HCT116 (cell line): Measurements from ENCODE around the gene DNHD1.

Source experiments
- CBX3 ChIP-seq: IDR thresholded peaks from 2 replicates; pipeline ENCODE4 v1.6.1; 2012; ENCODE audit warnings: low read depth
- CEBPB ChIP-seq: IDR thresholded peaks from 2 replicates; pipeline ENCODE4 v1.6.1; 2012; ENCODE audit warnings: low read depth
- EZH2phosphoT487 ChIP-seq: fragments of 200-600 bp; IDR thresholded peaks from 2 replicates; pipeline ENCODE4 v1.6.1; 2018; ENCODE audit warnings: antibody characterized with exemption, borderline replicate concordance
- SP1 ChIP-seq: IDR thresholded peaks from 2 replicates; pipeline ENCODE4 v1.6.1; 2012; ENCODE audit warnings: low read depth
- SRF ChIP-seq: IDR thresholded peaks from 2 replicates; pipeline ENCODE4 v1.6.1; 2012; ENCODE audit warnings: low read depth
- TCF7L2 ChIP-seq: IDR thresholded peaks from 2 replicates; pipeline ENCODE4 v1.7.0; 2011; ENCODE audit warnings: borderline replicate concordance, inconsistent platforms; ENCODE audit not compliant: insufficient read depth, insufficient read length; ENCODE audit errors: extremely low read depth
- YY1 ChIP-seq: IDR thresholded peaks from 2 replicates; pipeline ENCODE4 v1.6.1; 2011; ENCODE audit warnings: low read length, low read depth, moderate library complexity, mild to moderate bottlenecking; ENCODE audit not compliant: insufficient replicate concordance; ENCODE audit errors: extremely low read depth
- ZNF274 ChIP-seq: fragments of 200-500 bp; sonication (Bioruptor generic); IDR thresholded peaks from 2 replicates; pipeline ENCODE4 v1.6.1; 2014; ENCODE audit warnings: mild to moderate bottlenecking, low read depth, low read length, inconsistent platforms
- TF ChIP-seq, protein P1 (sequence below), 3 experiments: fragments of 200-600 bp in 1 of 3; sonication (generic) in 1 of 3; IDR thresholded peaks in 2 of 3; conservative IDR thresholded peaks in 1 of 3; 2 replicates each; pipeline ENCODE4 v1.5.1; 2012 to 2017; ENCODE audit warnings: low read depth in 2 of 3, low read length in 2 of 3, antibody characterized with exemption in 1 of 3, borderline replicate concordance in 1 of 3, control low read depth in 1 of 3, mild to moderate bottlenecking in 1 of 3, mixed read lengths in 1 of 3, mixed run types in 1 of 3, moderate library complexity in 1 of 3; ENCODE audit not compliant: insufficient read depth in 1 of 3
- TF ChIP-seq, protein P2 (sequence below): IDR thresholded peaks from 2 replicates; pipeline ENCODE4 v1.6.1; 2012; ENCODE audit warnings: low read depth
- TF ChIP-seq, protein P3 (sequence below): IDR thresholded peaks from 2 replicates; pipeline ENCODE4 v1.6.1; 2012

DNA sequence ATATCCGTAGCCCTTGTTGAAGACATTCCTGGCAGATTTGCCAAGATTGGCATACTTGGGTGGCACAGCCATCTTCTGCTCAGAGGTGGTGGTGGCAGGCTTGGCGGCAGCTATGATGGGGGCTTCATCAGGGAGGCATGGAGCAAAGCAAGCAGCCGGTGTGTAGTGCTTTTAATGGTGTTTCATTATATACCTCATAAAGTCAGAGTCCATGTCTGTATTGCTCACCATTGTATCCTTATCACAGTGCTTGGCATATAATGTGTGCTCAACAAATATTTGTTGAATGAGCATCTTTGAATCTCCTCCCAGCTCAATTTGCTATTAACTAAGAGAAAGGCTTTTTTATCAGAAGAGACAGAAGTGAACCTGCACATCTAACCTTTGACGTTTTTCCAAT, 7.8 kb upstream of the DNHD1 start:
- TF ChIP-seq YY1: no peak
- TF ChIP-seq, protein P1, sequence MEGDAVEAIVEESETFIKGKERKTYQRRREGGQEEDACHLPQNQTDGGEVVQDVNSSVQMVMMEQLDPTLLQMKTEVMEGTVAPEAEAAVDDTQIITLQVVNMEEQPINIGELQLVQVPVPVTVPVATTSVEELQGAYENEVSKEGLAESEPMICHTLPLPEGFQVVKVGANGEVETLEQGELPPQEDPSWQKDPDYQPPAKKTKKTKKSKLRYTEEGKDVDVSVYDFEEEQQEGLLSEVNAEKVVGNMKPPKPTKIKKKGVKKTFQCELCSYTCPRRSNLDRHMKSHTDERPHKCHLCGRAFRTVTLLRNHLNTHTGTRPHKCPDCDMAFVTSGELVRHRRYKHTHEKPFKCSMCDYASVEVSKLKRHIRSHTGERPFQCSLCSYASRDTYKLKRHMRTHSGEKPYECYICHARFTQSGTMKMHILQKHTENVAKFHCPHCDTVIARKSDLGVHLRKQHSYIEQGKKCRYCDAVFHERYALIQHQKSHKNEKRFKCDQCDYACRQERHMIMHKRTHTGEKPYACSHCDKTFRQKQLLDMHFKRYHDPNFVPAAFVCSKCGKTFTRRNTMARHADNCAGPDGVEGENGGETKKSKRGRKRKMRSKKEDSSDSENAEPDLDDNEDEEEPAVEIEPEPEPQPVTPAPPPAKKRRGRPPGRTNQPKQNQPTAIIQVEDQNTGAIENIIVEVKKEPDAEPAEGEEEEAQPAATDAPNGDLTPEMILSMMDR (IDR thresholded peaks at IDR 0.05 in 2 of 3, conservative IDR thresholded peaks at IDR 0.05 in 1 of 3; ENCODE audit: borderline replicate concordance in 1 of 3, insufficient read depth in 1 of 3, low read depth in 2 of 3, low read length in 2 of 3): no peak
- TF ChIP-seq, protein P2, sequence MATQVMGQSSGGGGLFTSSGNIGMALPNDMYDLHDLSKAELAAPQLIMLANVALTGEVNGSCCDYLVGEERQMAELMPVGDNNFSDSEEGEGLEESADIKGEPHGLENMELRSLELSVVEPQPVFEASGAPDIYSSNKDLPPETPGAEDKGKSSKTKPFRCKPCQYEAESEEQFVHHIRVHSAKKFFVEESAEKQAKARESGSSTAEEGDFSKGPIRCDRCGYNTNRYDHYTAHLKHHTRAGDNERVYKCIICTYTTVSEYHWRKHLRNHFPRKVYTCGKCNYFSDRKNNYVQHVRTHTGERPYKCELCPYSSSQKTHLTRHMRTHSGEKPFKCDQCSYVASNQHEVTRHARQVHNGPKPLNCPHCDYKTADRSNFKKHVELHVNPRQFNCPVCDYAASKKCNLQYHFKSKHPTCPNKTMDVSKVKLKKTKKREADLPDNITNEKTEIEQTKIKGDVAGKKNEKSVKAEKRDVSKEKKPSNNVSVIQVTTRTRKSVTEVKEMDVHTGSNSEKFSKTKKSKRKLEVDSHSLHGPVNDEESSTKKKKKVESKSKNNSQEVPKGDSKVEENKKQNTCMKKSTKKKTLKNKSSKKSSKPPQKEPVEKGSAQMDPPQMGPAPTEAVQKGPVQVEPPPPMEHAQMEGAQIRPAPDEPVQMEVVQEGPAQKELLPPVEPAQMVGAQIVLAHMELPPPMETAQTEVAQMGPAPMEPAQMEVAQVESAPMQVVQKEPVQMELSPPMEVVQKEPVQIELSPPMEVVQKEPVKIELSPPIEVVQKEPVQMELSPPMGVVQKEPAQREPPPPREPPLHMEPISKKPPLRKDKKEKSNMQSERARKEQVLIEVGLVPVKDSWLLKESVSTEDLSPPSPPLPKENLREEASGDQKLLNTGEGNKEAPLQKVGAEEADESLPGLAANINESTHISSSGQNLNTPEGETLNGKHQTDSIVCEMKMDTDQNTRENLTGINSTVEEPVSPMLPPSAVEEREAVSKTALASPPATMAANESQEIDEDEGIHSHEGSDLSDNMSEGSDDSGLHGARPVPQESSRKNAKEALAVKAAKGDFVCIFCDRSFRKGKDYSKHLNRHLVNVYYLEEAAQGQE: no peak
- no peak for TF ChIP-seq EZH2phosphoT487
- no peak for TF ChIP-seq SP1
- no peak for TF ChIP-seq CBX3
- TF ChIP-seq CEBPB: no peak
- TF ChIP-seq, protein P3, sequence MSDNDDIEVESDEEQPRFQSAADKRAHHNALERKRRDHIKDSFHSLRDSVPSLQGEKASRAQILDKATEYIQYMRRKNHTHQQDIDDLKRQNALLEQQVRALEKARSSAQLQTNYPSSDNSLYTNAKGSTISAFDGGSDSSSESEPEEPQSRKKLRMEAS: no peak
- TF ChIP-seq TCF7L2: no peak
- TF ChIP-seq ZNF274: no peak
- TF ChIP-seq SRF: no peak
